ENCODE data around the gene MPG.

- no peak for TF ChIP-seq CTCF (IDR thresholded peaks at IDR 0.05)
- TF ChIP-seq ZFX (IDR thresholded peaks at IDR 0.05; ENCODE audit: borderline replicate concordance) = no peak
Measured at GRCh38 chr16:76535-77272, 1.3 kb upstream of the MPG start.
